ENCODE measurements around the gene TSG101.

DNA sequence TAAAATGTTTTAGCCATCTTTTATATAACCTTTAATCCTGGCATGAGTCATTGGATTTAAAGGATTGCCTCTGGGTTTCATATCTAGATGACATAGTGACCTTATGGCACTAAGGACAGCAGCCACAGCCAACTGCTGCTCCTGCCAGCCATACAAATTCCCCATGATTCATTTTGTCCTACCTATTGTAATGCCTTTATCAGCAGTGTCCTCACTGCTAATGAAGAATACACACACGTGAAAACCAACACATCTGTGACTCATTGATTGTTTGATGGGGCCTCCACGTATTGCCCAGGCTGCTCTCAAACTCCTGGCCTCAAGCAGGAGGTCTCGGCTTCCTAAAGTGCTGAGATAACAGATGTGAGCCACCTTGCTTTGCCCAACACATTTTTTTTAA is 69.3 kb downstream of the TSG101 start:
- no peak for TF ChIP-seq EP300 (IDR thresholded peaks at IDR 0.05)
- TF ChIP-seq, protein P1, sequence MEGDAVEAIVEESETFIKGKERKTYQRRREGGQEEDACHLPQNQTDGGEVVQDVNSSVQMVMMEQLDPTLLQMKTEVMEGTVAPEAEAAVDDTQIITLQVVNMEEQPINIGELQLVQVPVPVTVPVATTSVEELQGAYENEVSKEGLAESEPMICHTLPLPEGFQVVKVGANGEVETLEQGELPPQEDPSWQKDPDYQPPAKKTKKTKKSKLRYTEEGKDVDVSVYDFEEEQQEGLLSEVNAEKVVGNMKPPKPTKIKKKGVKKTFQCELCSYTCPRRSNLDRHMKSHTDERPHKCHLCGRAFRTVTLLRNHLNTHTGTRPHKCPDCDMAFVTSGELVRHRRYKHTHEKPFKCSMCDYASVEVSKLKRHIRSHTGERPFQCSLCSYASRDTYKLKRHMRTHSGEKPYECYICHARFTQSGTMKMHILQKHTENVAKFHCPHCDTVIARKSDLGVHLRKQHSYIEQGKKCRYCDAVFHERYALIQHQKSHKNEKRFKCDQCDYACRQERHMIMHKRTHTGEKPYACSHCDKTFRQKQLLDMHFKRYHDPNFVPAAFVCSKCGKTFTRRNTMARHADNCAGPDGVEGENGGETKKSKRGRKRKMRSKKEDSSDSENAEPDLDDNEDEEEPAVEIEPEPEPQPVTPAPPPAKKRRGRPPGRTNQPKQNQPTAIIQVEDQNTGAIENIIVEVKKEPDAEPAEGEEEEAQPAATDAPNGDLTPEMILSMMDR (IDR thresholded peaks at IDR 0.05) = no peak
- TF ChIP-seq POLR2A (IDR thresholded peaks at IDR 0.05) = no peak
- TF ChIP-seq POLR2AphosphoS5 (IDR thresholded peaks at IDR 0.05) = no peak

Measured in suprapubic skin (tissue), 4 donors.